NCI-H2107 (cell line): Measurements from ENCODE around the gene NCBP3.
"Not testable (repeated sequence)": the region's sequence is repeated elsewhere in the genome, so short reads cannot be mapped to it uniquely, and the experiment has no call there.

Experiments used
- DNase-seq: peaks from one replicate; lab custom pipeline; 2025; lab: John Stamatoyannopoulos, UW

NCBP3 gene

DNA sequence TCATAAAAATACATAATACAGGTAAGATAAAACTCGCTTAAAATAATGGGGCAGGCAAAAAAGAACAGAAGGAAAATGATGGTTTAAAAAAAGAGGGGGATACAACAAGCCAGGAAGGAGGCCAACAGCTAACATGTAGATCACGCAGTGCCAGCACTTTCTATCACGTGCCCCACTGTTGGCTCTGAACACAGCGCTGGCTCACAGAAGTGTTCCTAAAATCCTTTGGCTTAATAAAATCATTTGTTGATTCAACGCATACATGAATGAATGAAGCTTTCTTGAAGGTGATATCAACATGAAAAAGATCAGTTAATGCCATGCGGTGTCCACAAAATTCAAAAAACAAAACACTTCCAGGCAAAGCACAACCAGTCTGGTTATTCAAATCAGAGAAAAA lies 53.6 kb downstream of the NCBP3 start:
- DNase-seq, result no peak

- no peak for DNase-seq
Observed at GRCh38 chr17:3788200-3788599, 57.8 kb downstream of the NCBP3 start.

DNA sequence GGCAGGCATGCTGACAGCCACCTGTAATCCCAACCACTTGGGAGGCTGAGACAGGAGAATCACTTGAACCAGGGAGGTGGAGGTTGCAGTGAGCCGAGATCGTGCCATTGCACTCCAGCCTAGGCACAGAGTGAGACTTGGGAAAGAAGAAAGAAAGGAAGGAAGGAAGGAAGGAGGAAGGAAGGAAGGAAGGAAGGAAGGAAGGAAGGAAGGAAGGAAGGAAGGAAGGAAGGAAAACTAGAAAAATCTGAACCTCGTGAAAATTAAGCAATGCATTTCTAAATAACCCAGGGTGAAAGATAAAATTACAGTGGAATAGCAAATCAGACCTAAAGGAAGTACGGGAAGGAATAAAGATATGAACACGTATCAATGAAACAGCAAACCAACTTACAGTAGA lies 60.7 kb downstream of the NCBP3 start:
- DNase-seq, result not testable (repeated sequence)

DNA sequence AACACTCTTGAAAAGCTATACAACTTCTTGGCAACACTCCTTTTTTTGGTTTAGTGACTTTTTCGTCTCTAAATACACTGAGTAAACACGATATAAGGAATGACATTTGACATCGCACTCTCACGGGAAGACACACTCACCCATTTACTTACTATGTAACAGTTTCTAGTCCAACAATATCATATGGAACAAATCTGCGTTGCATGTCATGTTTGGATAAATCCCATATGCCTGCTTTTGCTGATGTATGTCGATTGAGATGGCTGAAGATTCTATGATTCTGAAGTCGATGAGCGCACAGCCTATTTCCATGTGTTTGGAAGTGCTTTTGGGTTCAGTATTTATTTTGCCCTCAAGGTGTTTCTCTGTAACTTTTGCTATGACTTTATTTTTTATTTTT lies 63.3 kb downstream of the NCBP3 start:
- no peak for DNase-seq

DNA sequence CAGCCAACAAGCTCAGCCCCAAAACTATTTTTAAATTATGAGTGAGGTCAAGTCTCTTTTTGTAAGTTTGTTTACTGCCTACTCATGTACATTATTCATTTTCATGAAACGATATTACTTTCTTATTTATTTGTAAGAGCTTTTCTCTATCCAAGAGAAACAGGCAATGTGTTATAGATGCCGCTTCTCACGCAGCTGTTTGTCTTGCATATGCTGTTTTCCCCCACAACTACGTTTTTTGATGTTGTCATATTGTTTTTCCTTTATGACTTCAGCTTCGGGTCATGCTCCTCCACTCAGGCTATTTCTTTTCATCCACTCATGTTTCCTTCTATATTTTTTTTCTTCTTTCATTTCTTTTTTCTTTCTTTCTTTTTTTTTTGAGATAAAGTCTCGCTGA lies 65.1 kb downstream of the NCBP3 start:
- no peak for DNase-seq

- DNase-seq, result no peak
Observed at GRCh38 chr17:3777366-3778120, 68.5 kb downstream of the NCBP3 start.

- no peak for DNase-seq
Observed at GRCh38 chr17:3773966-3774365, 72.1 kb downstream of the NCBP3 start.

GRCh38 chr17:3773511-3773910 lies 72.5 kb downstream of the NCBP3 start:
- DNase-seq, result no peak

- DNase-seq, result no peak
Observed at GRCh38 chr17:3772764-3773163, 73.3 kb downstream of the NCBP3 start.

GRCh38 chr17:3771140-3771539 lies 74.9 kb downstream of the NCBP3 start:
- DNase-seq, result no peak

GRCh38 chr17:3770466-3770865 lies 75.6 kb downstream of the NCBP3 start:
- no peak for DNase-seq

DNA sequence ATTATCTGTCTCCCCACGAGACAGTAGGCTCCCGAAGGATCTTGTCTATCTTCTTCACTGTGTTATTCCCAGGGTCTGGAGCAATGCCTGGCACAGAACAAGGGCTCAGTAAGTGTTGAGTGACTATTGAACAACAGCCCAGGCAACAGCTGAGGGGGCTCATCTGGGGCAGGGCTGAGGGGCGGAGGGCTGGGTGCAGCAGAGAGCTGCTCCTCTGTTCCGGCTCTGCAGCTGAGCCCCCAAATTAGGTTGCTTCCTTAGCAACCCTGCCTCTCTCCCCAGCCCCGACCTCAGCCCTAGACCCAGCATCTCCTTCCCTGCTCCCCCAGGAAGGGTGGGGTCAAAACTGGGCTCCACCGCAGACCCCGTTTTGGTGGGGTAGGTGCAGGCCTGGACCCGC lies 77.3 kb downstream of the NCBP3 start:
- no peak for DNase-seq

GRCh38 chr17:3768341-3768740 lies 77.7 kb downstream of the NCBP3 start:
- no peak for DNase-seq

DNA sequence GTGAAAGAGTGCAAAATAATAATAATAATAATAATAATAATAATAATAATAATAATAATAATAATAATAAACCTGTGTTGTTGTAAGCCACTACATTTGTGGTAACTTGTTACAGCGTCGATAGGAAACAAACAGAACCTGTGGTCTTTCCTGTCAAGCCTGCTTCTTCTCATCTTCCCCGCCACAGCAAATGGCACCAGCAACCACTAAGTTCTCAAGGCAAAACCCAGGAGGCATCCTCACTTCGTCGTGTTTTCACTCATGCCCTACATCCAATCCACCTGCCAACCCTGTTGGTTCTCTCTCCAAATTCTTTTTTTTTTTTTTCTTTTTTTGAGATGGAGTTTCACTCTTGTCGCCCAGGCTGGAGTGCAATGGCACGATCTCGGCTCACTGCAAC lies 79.3 kb downstream of the NCBP3 start:
- DNase-seq, result no peak

GRCh38 chr17:3765981-3766380 lies 80.1 kb downstream of the NCBP3 start:
- DNase-seq, result no peak

GRCh38 chr17:3763777-3764170 lies 82.3 kb downstream of the NCBP3 start:
- no peak for DNase-seq

DNA sequence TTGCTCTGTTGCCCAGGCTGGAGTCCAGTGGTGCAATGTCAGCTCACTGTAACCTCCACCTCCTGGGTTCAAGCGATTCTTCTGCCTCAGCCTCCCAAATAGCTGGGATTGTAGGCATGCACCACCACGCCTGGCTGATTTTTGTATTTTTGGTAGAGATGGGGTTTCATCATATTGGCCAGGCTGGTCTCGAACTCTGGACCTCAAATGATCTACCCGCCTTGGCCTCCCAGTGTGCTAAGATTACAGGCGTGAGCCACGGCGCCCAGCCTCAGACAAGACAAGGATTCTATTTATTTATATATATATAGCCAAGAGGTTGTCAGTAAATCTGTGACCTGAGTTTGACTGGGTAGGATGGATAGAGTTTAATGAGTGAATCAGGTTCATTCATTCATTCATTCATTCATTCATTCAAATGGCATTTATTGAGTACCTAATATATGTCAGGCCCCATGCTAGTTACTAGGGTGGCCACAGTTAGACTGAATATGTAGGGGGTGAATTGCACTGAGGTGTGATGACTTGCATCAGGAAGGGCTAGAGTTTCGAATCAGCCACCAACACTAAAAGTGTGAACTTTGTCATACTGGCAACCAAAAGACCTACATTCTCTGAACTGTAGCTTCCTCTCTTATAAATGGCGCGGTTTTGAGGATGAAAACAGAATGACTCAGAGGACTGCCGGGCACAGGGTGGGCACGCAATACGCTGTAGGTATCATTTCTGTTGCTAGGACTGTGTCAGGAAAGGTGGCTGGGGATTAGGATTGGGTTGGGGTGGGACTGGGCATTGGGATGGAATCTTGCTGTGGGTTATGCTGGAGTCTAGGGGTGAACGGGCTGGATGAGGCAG lies 82.9 kb downstream of the NCBP3 start:
- DNase-seq, result no peak

GRCh38 chr17:3761918-3762380 lies 84.1 kb downstream of the NCBP3 start:
- DNase-seq, result no peak

DNA sequence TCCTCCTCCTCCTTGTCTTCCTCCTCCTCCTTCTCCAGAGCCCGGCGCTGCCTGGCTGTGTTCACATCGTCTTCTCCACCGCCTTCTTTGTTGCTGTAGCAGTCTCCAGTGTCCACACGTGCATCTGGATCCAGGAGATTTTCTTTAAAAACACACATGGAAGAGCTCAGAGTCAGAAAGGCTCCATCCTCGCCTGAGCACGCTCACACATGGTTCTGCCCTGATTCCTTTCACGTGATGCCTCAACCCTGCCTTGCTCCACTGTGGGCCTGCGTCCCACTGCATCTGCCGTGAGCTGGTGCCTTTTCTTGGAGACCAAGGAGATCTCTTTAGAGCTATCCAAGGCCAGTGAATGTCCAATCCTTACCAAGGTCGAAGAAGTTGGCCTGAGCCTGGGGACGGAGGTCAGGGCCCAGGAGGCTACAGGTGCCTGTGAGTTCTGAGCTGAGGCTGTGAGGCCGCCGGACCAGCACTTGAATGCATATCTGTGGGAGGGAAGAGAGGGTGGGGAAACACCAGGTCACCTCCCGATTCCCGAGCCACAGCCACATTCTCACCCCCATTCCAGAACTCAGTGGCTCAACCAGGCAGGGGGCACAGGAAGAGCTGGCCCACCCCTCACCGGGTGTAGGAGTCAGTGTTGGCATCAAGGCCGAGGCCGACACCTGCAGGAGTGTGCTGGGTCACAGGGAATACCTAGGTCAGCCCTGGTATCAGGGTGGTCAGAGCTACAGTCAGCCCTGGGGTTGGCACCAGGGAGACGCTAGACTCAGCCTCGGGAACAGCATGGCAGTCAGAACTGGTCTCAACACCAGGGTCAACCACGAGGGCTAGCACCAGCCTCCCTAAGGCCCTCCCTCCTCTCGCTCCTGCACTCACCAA lies 84.8 kb downstream of the NCBP3 start:
- no peak for DNase-seq

GRCh38 chr17:3759597-3760216 lies 86.3 kb downstream of the NCBP3 start:
- no peak for DNase-seq

- DNase-seq, result no peak
Observed at GRCh38 chr17:3755335-3756030, 90.6 kb downstream of the NCBP3 start.
